ENCODE measurements around the gene EDDM13.

DNA sequence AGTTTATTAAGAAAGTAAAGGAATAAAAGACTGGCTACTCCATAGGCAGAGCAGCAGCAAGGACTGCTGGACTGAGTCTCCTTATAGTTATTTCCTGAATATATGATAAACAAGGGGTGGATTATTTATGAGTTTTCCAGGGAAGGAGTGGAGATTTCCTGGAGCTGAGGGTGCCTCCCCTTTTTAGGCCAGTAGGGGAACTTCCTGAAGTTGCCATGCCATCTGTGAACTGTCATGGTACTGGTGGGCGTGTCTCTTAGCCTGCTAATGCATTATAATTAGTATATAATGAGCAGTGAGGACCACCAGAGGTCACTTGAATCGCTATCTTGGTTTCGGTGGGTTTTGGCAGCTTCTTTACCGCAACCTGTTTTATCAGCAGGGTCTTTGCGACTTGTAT, 28.6 kb downstream of the EDDM13 start:
- TF ChIP-seq, protein P1, sequence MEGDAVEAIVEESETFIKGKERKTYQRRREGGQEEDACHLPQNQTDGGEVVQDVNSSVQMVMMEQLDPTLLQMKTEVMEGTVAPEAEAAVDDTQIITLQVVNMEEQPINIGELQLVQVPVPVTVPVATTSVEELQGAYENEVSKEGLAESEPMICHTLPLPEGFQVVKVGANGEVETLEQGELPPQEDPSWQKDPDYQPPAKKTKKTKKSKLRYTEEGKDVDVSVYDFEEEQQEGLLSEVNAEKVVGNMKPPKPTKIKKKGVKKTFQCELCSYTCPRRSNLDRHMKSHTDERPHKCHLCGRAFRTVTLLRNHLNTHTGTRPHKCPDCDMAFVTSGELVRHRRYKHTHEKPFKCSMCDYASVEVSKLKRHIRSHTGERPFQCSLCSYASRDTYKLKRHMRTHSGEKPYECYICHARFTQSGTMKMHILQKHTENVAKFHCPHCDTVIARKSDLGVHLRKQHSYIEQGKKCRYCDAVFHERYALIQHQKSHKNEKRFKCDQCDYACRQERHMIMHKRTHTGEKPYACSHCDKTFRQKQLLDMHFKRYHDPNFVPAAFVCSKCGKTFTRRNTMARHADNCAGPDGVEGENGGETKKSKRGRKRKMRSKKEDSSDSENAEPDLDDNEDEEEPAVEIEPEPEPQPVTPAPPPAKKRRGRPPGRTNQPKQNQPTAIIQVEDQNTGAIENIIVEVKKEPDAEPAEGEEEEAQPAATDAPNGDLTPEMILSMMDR (IDR thresholded peaks at IDR 0.05), result no peak
- no peak for TF ChIP-seq POLR2A (IDR thresholded peaks at IDR 0.05)

Measured in adrenal gland (tissue), 5 donors.